ENCODE results near the gene GATB.
"Not testable (repeated sequence)": the region's sequence is repeated elsewhere in the genome, so short reads cannot be mapped to it uniquely, and the experiment has no call there.

GATB gene

DNA sequence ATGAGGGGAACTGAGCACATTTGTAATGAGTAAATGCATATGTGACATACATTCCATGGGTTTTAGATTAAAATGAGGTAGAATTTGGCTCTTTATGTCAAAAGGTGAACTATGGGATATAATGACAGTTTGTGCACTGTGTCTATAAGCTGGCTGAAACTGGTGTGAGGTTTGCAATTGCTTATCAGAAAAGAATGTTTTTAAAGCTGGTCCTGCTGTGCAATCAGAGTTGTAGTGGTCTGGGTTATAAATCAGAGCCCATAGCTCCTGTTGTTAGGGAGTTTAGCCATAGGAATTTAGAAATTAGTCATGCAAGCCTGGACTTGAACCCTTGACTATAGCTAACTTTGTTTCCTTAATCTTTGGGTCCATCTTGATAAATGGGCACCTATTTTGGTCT lies 23.1 kb upstream of the GATB start:
- DNase-seq, result no peak

DNA sequence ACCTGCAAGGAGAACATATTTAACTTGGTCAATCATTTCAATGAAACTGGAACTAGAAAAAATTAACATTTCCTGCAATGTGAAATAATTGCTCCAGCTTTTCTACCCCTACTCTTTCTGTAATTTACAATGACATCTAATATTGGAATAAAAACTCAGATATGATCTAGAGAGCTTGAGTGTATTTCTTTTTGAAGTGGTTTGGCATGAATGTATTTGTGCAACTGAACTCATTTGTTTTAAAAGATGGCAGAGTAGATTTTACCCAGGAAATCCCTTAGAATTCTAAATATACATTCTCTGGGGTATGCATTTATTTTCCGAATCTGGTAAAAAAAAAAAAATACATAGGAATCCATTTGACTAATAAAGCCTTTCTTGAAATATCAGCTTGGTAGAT lies 21.5 kb upstream of the GATB start:
- DNase-seq, result no peak

DNA sequence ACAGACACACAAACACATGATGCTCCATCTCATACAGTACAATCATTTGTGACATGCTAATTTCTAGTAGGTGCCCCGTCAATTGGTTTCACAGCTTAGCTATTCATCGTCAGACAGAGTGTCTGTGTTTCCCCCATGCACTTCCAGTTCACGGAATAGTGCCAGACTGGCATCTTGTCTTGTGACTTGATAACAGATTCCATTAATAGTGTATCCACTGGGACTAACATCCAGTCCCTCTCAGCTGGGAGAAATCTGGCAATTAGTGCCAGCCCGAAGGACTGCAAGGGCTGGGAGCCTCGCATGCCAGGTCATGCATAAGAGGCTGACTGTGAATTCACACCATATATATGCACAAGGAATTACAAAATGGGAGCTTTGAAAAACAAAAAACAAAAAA lies 20.2 kb upstream of the GATB start:
- no peak for DNase-seq

DNA sequence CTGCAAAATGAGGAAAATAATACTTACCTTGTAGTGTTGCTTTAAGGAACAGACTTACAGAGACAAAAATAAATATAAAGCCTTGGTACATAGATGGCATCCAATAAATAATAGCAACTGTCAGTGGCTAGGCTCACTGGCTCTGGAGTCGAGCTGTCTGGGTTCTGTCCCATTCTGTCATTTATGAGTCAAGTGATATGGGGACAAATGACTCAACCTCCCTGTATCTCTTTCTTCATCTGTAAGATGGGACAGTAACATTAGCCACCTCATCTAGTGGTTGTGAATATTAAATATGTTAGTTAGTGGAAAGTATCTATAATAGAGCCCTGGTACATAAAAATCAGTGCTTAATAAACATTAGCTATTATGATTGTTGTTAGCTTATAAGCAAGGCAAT lies 16.7 kb upstream of the GATB start:
- no peak for DNase-seq

DNA sequence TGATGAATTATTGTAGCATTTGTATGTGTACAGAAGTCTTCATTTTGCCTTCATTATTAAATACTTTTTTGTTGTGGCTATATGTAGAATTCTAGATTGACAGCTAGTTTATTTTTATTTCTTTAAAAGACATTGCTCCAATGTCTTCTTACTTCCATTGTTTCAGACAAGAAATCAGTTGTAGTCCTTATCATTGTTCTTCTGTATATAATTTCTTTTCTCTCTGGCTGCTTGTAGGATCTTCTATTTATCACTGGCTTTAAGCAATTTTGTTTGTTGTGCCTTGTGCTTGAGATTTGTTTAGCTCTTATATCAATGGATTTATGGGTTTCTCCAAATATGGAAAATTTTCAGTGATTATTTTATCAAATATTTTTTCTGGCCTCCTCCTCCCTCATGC lies 13.5 kb upstream of the GATB start:
- no peak for DNase-seq

DNA sequence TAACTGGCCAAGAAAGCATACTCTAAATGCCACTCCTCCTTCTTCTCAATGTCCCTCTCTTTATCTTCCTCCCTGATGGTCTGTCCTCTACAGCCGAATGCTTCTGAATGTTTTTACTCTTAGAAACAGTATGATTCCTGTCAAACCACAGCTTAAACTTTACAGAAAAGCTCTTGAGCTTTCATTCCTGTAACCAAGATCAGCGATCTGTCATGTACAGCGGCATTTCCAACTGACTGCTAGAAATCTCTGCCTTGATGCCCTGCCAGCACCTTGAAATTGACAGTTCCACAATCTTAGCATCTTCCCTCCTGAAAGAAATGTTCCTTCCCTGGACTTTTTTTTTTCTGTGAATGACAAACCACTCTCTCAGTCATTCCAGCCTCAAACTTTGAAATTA lies 11.5 kb upstream of the GATB start:
- no peak for DNase-seq

DNA sequence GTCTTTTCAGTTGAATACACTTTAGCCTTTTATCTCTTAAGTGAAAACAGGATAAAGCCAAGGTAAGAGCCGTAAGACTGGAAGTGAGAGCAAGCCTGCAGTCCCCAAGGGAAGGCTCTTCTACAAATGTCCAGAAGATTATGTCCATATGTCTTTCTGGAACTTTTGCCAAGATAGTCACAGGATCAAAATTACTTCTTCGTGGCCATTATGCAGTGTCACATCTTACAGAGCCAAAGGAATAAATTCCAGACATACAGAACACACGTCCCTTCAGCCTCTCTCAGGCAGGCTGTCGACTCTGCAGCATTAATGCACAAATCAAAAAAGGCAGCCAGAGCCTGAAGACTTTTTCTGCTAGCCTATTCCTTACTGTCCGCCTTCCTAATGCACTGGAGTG lies 10.9 kb upstream of the GATB start:
- no peak for DNase-seq

DNA sequence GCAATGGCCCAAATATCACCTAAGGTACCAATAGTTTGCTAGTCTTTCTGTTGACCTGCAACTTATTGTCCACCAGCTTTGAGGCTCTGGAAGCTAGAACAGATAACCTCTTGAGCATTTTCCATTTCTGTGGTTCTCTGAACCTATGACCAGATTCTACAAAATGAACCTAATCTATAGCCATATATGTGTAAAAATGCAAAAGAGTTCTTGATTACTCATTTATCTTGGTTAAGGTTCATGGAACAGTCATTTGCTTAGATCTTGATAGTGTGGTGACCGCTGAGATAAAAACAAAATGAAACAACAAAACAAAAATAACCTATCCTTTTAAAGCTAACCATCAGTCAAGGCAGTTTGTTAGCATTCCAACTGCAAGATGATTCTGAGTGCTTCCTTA lies 9.3 kb upstream of the GATB start:
- DNase-seq, result no peak

DNA sequence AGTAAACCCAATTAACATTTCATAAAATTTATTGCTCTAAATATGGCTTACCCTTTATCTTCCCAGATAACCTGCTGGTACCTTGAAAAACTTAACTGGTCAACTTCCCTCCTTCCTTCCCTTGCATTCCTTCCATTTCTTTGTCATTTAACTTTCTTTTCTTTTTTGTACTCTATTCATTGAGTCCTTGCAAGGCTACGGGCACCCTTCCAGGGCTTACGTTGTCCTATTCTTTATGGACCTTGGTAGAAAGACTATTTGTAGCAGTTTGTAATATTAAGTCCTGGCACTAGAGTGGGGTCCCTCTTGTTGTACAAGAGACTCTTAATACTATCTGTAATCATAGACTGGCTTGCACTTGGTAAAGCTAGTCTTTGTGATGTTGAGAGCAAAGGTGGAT lies 8.0 kb upstream of the GATB start:
- DNase-seq, result no peak

DNA sequence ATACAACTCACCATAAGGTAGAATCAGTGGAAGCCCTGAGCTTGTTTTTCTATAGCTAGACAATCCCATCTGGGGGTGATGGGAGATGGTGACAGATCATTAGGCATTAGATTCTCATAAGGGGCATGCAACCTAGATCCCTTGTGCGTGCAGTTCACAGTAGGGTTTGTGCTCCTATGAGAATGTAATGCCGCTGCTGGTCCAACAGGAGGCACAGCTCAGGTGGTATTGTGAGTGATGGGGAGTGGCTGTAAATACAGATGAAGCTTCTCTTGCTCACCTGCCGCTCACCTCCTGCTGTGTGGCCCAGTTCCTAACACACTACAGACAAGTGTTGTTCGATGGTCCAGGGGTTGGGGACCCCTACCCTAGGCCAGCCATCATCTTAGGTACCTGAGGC lies 5.9 kb upstream of the GATB start:
- DNase-seq, result no peak

DNA sequence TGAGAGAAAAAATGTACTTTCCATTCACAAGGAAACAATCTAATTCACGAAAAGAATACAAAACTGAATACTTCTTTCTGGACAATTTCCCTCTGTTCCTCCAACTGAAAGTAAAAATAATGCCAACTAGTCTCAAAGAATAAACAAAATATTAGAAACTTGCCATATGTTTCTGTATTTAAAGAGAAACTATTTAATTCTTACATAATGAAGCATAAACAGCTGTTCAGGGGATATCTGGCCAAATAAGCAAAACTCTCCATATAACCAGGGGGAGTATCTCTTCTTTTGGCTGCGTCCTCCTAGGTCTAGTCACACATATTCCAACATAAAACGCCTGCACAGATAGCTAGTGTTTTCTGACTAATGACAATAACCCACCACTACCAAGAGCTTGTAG lies 805 bp downstream of the GATB start:
- DNase-seq, result no peak

DNA sequence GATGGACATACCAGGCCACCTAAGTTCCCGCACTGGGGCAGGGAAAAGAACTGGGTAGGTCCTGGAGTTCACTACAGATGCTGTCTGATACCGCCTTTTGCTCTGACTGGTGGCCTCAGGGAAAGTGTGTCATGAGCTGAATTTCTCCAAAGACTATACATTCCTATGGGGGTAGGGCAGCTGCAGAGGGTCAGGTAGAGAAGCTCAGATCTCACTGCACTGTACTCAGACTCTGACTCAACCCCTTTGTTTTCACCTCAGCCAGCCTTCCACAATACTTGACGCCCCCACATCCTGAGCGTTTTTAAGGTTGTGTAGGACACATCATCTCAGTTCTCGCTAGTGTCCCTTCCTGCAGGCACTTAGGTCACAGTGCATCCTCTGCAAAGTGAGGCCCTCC lies 7.8 kb downstream of the GATB start:
- DNase-seq, result no peak

DNA sequence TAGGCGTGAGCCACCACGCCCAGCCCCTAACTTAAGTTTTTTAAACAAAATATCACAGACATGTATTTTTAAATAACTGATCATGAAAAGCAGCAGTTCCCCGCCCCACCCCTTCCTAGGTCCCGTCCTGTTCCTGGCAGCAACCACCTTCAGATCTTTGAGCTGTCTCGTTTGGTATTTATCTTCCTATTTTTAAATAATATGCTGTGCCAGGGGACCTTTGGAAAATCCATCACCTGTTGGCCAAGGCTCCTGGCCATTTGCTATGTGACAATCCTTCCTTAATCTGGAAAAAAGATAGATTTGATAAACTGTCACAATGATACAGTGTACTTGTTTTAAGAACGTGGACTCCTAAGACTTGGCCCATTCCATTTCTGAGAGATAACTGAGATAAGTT lies 10.7 kb downstream of the GATB start:
- DNase-seq, result no peak

DNA sequence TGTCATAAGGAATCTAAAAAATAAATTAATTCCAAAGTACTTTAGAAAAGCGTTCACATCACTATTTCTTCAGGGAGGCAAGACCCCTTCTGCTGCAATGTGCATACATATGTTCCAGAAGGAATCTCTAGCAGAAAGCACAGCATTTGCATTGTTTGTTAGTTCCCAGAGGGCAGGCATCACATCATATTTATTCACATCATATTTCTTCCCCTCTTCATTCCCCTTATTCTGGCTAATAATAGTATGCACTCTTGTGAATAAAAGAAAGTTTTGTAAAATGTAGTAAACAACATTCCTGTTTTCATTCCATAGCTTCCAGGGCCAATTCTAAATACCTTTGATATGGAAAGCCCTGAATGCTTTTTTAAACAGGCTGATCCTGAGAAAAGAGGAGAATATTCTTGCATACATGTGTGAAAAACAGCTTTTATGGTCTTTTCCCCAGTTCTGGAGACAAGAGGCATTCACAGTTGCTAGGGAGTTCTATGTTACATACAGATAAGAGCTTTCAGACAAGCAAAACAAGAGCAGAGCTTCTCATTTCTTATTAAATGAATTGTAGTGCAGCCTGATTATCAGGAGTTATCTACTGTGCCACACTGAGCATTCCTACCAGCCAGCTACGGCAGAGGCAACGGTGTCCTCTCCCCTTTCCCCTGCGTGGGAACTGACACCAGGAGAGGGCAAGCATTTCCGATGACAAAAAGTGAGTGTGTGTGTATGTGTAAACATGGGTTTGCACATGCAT lies 15.2 kb downstream of the GATB start:
- DNase-seq, result no peak

DNA sequence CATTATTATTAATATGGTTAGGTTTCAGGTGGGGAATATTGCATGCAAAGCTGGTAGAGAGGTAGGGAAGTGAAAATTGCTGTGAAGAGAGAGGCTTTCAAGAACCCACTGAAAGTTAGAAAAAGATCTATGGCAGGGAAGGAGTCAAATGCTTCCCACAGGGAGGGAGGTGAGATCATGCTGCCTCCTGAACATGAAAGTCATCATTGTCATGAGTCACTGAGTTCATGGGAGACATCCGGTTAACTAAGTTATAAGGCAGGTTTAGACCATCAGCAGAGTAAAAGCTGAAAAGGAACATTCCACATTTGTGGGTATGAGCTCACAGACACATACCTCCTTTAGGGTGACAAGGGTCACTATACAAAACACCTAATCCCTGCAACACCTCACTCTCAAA lies 16.2 kb downstream of the GATB start:
- no peak for DNase-seq

DNA sequence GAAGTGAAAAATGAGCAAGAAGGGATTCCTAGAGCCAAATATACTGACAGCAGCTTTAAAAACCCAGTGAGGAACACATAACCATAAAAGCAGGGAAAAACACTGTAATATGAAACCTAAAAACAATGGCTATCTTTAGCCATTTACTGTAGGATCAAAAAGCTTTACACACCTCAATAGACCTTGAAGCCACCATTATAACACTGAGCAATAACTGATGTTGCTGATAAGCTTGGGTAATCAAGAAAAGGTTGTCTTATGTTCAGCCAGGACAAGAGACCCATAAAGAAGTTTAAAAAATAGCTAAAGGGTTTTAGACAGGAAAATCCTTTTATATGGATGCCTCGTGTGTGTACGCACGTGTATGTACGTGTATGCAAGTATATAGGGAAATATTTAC lies 16.9 kb downstream of the GATB start:
- DNase-seq, result no peak

DNA sequence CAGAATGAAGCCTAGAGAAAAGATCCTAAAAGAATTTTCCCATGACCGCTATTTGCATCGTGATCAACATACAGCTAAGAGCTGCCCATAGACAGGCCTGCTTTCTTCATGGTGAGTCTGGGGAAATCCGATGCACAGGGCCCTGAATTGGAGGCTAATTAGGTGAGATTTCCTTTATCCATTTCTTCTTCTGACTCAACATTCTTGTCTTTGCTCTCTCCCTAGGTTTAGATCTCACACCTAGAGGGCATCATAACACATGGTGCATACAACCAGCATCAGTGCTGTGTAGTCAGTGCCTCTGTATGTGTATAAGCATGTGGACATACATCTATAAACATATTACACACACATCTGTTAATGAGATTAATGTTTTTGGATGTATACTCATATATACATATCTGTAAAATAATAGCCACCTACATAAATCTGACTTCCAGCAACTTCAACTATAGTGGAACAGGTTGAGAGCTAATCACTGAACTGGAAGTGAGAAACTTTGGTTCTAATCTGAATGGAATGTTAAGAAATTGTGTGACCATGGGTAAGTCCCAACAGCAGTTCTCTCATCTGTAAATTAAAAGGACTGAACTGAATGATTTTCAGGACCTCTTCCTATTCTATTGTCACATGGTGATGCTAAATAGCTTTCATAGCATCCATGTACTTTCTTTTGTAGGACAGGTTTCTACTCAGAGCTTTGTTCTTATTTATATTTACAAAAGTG lies 17.5 kb downstream of the GATB start:
- no peak for DNase-seq

DNA sequence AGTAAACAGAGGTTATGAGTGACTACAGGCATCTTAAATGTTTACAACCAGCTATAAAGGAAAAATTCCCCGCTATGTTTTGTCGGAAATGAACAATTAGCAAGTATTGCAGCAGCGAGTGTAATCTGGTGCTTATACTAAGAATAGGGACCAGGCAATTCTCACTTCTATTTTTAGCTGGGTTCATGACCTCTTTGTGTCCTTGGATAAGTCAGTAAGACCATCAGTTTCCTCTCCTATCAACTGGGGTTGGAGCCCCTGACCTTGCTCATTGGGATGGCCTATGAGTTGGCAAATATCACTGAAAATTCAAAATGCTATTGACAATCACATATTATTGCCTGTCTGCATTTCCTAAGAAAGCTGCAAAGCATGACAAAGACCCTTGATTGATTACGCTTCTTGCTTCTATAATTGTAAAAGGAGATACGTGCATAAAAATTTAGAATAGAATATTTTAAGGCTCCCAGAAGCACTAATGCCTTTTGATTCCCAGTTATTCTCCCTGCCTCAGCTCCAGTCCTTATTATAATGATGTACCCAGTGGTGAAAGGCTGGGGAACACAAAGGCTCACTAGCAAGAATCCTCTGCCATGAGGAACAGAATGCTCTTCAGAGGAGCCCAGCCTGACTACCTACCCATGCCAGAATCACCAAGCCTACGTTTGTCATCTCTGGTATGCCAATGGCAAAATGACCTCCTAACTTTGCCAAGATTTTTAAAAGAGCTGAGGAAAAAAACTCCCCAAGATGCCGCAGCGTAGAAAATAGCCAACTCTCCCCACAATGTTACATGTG lies 21.9 kb downstream of the GATB start:
- no peak for DNase-seq

DNA sequence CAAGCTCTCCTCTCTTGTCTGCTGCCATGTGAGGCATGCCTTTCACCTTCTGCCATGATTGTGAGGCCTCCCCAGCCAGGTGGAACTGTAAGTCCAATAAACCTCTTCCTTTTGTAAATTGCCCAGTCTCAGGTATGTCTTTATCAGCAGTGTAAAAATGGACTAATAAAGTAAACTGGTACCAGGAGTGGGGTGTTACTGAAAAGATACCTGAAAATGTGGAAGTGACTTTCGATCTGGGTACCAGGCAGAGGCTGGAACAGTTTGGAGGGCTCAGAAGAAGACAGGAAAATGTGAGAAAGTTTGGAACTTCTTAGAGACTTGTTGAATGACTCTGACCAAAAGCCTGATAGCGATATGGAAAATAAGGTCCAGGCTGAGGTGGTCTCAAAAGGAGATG lies 24.0 kb downstream of the GATB start:
- not testable (repeated sequence) for DNase-seq

DNA sequence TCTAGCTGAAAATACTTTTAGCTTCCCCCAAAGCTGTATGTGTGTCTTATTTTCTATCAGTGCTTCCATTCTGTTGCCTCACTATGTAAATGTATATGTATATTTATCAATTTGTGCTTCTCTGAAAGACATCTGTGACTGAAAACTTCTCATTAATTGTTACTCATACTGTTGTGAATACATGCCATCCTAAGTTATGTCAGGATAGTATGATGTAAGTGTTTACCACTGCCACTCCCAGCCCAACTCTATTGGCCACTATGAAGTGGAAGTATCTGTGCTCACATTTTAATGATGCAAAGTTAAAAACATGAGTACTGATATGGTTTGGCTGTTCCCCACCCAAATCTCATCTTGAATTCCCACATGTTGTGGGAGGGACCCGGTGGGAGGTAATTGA lies 24.4 kb downstream of the GATB start:
- DNase-seq, result no peak

DNA sequence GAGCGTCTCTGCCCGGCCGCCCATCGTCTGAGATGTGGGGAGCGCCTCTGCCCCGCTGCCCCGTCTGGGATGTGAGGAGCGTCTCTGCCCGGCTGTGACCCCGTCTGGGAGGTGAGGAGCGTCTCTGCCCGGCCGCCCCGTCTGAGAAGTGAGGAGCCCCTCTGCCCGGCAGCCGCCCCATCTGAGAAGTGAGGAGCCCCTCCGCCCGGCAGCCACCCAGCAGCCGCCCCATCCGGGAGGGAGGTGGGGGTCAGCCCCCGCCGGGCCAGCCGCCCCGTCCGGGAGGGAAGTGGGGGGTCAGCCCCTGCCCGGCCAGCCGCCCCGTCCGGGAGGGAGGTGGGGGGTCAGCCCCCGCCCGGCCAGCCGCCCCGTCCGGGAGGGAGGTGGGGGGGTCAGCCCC lies 29.1 kb downstream of the GATB start:
- DNase-seq, result not testable (repeated sequence)

DNA sequence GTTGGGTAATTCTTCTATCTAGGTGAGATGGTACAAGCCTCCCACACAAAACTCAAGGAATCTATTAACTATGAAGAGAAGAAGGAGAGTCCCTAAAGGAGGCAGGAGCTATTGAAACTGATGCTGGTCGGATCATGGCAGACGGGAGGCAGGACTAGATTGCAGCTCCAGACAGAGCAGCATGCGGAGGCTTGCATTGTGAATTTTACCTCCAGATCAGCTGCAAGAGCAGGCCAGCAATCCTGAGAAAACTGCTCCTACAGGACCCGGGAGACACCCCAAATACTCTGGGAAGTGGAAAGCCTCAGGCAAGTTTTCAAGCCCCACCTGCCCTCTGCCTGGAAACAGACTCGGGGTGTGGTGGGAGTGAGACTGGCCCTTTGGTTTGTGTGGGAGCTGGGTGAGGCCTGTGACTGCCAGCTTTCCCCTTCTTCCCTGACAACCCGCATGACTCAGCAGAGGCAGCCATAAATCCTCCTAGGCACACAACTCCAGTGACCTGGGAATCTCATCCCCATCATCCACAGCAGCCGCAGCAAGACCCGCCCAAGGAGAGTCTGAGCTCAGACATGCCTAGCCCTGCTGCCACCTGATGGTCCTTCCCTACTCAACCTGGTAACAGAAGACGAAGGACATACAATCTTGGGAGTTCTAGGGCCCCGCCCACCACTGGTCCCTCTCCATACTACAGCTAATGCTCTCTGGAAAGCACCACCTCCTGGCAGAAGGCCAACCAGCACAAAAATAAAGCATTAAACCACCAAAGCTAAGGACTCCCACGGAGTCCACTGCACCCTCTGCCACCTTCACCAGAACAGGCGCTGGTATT lies 30.9 kb downstream of the GATB start:
- DNase-seq, result no peak

DNA sequence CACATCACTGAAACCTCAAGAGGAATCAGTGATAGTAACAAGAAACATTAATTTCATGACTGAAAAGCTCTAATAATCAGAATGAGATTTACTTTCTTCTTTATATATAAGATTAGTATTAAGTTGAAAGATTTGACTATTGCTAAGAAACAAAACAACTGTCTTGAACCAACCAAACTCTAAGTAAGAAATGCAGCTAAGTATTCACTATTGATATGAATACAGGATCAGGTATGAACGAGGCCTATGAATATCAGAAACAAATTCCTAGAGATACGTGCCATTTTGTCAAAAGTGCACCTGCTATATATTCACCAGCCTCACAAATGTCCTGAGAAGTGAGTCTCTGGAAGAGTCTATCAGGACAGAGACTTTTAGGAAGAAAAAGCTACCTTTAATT lies 32.1 kb downstream of the GATB start:
- no peak for DNase-seq
